Natural killer cell (primary cell): ENCODE data around the gene ZXDC. TPM values are rescaled to one million over a fixed set of nuclear protein-coding genes. Genes with fewer than 3 reads are reported as not detected.

Source experiments
- ATAC-seq, 3 donors: fragments of 150-1000 bp in 2 of 3; fragments of 200-7000 bp in 1 of 3; cut with Tn5 transposase; 1 replicate in 1 of 3; 2 replicates in 2 of 3; pipeline ENCODE4 v1.10.0; 2021; ENCODE audit warnings: mild to moderate bottlenecking in 2 of 3, moderate library complexity in 2 of 3
- DNase-seq, 2 donors: peaks; one replicate each; pipeline versions ENCODE4 v3.0.0 to v3.0.0-alpha.2; 2013 to 2021; ENCODE audit warnings: mixed read lengths in 1 of 2
- H3K27ac ChIP-seq: one replicate; pipeline ENCODE4 v1.5.1; 2013; ENCODE audit warnings: mild to moderate bottlenecking, low read length
- H3K27me3 ChIP-seq: one replicate; pipeline ENCODE4 v1.6.1; 2013; ENCODE audit warnings: low read length; ENCODE audit not compliant: control insufficient read depth, insufficient read depth
- H3K36me3 ChIP-seq: one replicate; pipeline ENCODE4 v1.6.1; 2013; ENCODE audit warnings: low read length; ENCODE audit not compliant: control insufficient read depth, insufficient read depth
- H3K4me1 ChIP-seq: one replicate; pipeline ENCODE4 v1.6.1; 2013; ENCODE audit warnings: low read length; ENCODE audit not compliant: control insufficient read depth, insufficient read depth
- H3K4me3 ChIP-seq: one replicate; pipeline ENCODE4 v1.5.1; 2013; ENCODE audit warnings: low read length
- H3K9me3 ChIP-seq: one replicate; pipeline ENCODE4 v1.6.1; 2013; ENCODE audit warnings: low read length; ENCODE audit not compliant: control insufficient read depth, insufficient read depth
- H3K27ac Mint-ChIP-seq, 2 donors: one replicate each; pipeline ENCODE4 v1.8.0; 2022; ENCODE audit warnings: mild to moderate bottlenecking in 2 of 2, mixed read lengths in 2 of 2, moderate library complexity in 1 of 2
- H3K27me3 Mint-ChIP-seq, 2 donors: one replicate each; pipeline ENCODE4 v1.8.0; 2022; ENCODE audit warnings: low read depth in 2 of 2, mixed read lengths in 2 of 2
- H3K36me3 Mint-ChIP-seq: one replicate; pipeline ENCODE4 v1.8.0; 2022; ENCODE audit warnings: mixed read lengths
- H3K4me1 Mint-ChIP-seq, 2 donors: one replicate each; pipeline ENCODE4 v1.8.0; 2022; ENCODE audit warnings: mixed read lengths in 2 of 2
- H3K4me3 Mint-ChIP-seq: one replicate; pipeline ENCODE4 v1.8.0; 2022; ENCODE audit warnings: mild to moderate bottlenecking, moderate library complexity, mixed read lengths
- H3K9me3 Mint-ChIP-seq, 2 donors: one replicate each; pipeline ENCODE4 v1.8.0; 2022; ENCODE audit warnings: mixed read lengths in 2 of 2
- CTCF ChIP-seq: fragments of 200-600 bp; IDR thresholded peaks from one replicate; pipeline ENCODE4 v1.8.0; 2022; ENCODE audit warnings: antibody characterized with exemption
- WGBS: methylation state at CpG from one replicate; pipeline ENCODE4 v1.1.7; 2013; ENCODE audit warnings: missing lambda C conversion rate; ENCODE audit not compliant: insufficient coverage; 5-methylcytosine and 5-hydroxymethylcytosine counted together
- intact Hi-C: fragments of 100-400 bp; cut with micrococcal nuclease; formaldehyde crosslinking; loops from one replicate; pipeline ENCODE4 v1.14.2; 2022
- total RNA-seq, 4 donors: library from RNA; stranded (reverse); fragments of 120-200 nt in 1 of 4; gene quantifications; one replicate each; pipeline versions ENCODE4 v1.2.3 to v1.2.4, GENCODE V29; 2013 to 2022

Gene ZXDC
- total RNA-seq, 3 donors from 2014 or later (not counting 1 experiment from before 2014, with no cell fraction given): 56.1 to 70.2 (median 68.4) TPM

- Mint-ChIP-seq H3K4me3 (no peak within 1 kb of the TSS), H3K36me3 (no peaks in the 10 kb centered on the region), H3K4me1 (peaks cover 0 to under 1% of the 10 kb centered on the region in 2 donors), H3K27ac (no peak within 1 kb of the TSS), H3K27me3 (peaks cover 0 to 13% of the 10 kb centered on the region in 2 donors), H3K9me3 (no peaks in the 10 kb centered on the region)
- ATAC-seq (peak; percentile 54 to 62 (median 58)), DNase-seq (no peak)
- Histone ChIP-seq H3K27me3 (peaks cover 3% of the 10 kb centered on the region), H3K9me3 (no peaks in the 10 kb centered on the region), H3K36me3 (no peaks in the 10 kb centered on the region), H3K4me1 (peaks cover 12% of the 10 kb centered on the region), H3K27ac (no peak within 1 kb of the TSS), H3K4me3 (no peak within 1 kb of the TSS)
- 6% methylated on average over 56 of the region's 56 CpGs for WGBS
- intact Hi-C loops: loop anchor here (5.0 to 10.0 kb wide), 4 partner anchors 88 to 1023 kb away; partner anchors contain the start of gene PLXNA1
- no peak for TF ChIP-seq CTCF
These were observed 48.2 kb upstream of the ZXDC start, which contains the start of gene CHST13 for GRCh38 chr3:126523745-126524428. Gene CHST13 (plus strand): TSS chr3:126524155. CDS start chr3:126524333, 178 bp downstream.

GRCh38 chr3:126522363-126522788, 46.7 kb upstream of the ZXDC start:
- H3K27ac Mint-ChIP-seq: no peak overlapping the region
- Histone ChIP-seq H3K9me3 (no peaks in the 10 kb centered on the region), H3K4me3 (no peak overlapping the region), H3K36me3 (no peaks in the 10 kb centered on the region), H3K27ac (no peak overlapping the region), H3K27me3 (peaks cover 3% of the 10 kb centered on the region), H3K4me1 (peaks cover 12% of the 10 kb centered on the region)
- H3K4me1 Mint-ChIP-seq: no peaks in the 10 kb centered on the region
- intact Hi-C loops: loop anchor here (5.0 to 10.0 kb wide), 4 partner anchors 90 to 1025 kb away; partner anchors contain the start of gene PLXNA1
- peak; percentile 45 to 65 for DNase-seq
- H3K36me3 Mint-ChIP-seq: no peaks in the 10 kb centered on the region
- peaks cover 0 to 13% of the 10 kb centered on the region in 2 donors for H3K27me3 Mint-ChIP-seq
- peak; percentile 87 for TF ChIP-seq CTCF
- H3K9me3 Mint-ChIP-seq: no peaks in the 10 kb centered on the region
- ATAC-seq: peak in 2 of 3 donors; percentile 42 to 54
- H3K4me3 Mint-ChIP-seq: no peak overlapping the region
- 2% methylated on average over 6 of the region's 6 CpGs for WGBS

DNA sequence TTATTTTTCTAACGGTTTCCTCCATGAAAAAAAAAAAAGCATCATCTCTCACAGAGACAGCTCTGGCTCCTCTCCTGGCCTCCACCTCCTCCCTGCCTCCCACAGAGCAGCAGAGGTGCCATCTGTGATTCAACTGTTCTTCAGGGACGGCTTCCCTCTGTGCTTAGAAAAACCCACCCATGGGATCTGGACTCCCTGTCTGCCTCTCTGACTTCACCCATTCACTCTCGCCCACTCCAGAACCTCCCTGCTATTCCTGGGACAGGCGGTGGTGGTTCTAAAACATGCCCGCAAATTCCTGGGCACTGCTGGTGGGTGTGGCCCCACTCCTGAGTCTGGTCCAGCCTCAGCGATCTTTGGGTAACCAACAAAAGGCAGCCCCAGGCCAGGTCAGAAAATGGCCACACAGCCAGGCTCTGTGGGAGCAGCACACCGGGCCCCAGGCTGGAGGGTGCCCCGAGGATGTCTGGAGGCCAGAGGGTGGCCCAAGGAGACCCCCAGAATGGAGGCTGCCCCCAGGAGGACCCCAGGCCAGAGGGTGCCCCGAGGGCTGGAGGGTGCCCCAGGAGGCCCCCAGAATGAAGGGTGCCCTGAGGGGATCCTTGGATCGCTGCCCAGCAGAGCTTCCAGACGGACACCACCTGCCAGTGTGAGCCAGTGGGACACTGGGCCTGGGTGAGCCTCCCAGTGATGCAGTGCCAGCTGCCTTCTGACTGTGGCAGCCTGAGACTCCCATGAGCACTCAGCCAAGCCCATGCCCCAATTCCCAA, 45.6 kb upstream of the ZXDC start:
- Histone ChIP-seq H3K27me3 (peaks cover 3% of the 10 kb centered on the region), H3K27ac (no peak overlapping the region), H3K36me3 (no peaks in the 10 kb centered on the region), H3K4me1 (peaks cover 12% of the 10 kb centered on the region), H3K4me3 (no peak overlapping the region), H3K9me3 (no peaks in the 10 kb centered on the region)
- DNase-seq: no peak
- no peak for ATAC-seq
- TF ChIP-seq CTCF: no peak
- Mint-ChIP-seq H3K9me3 (no peaks in the 10 kb centered on the region), H3K36me3 (no peaks in the 10 kb centered on the region), H3K27ac (no peak overlapping the region), H3K4me1 (no peaks in the 10 kb centered on the region), H3K27me3 (peaks cover 0 to 13% of the 10 kb centered on the region in 2 donors), H3K4me3 (no peak overlapping the region)
- 86% methylated on average over 11 of the region's 11 CpGs for WGBS
- intact Hi-C loops: loop anchor here (5.0 to 10.0 kb wide), 4 partner anchors 91 to 1026 kb away; partner anchors contain the start of gene PLXNA1
